GM12878 (cell line): ENCODE data around the gene HSF5. TPM values are rescaled to one million over a fixed set of nuclear protein-coding genes. Genes with fewer than 3 reads are reported as not detected.
A peak's percentile ranks its signal among the peaks of the same experiment; 100 is the strongest.

Experiments
- ATAC-seq: fragments of 200-7000 bp; cut with Tn5 transposase; 3 replicates; pipeline ENCODE4 v1.9.1; 2020; ENCODE audit warnings: mild to moderate bottlenecking, moderate library complexity
- BruUV-seq: library from RNA; stranded (reverse); fragments of 400-500 nt; replicated peaks from 2 replicates; lab custom pipeline; 2021; lab: Mats Ljungman, UMichigan
- CTCF ChIA-PET: fragments of 300-600 bp; sonication (Branson Sonifier 250); formaldehyde crosslinking; extraction: SDS; loops from one replicate; lab custom pipeline; 2021; ENCODE audit warnings: inconsistent platforms; lab: Yijun Ruan, JAX
- POLR2A ChIA-PET: fragments of 350-600 bp; formaldehyde crosslinking; extraction: SDS; loops from one replicate; lab custom pipeline; 2021; ENCODE audit warnings: inconsistent platforms; lab: Charles Lee
- RAD21 ChIA-PET: fragments of 300-600 bp; sonication (Branson Sonifier 250); formaldehyde crosslinking; loops from one replicate; lab custom pipeline; 2023; ENCODE audit warnings: antibody characterized with exemption; ENCODE audit not compliant: unreplicated experiment; lab: Charles Lee
- SMC1A ChIA-PET: fragments of 300-600 bp; sonication (Branson Sonifier 250); formaldehyde crosslinking; loops from one replicate; lab custom pipeline; 2023; ENCODE audit not compliant: unreplicated experiment, uncharacterized antibody; lab: Charles Lee
- DNase-seq: peaks from one replicate; pipeline ENCODE4 v3.0.0-alpha.2; 2011; ENCODE audit warnings: low read depth, low spot score
- FAIRE-seq: peaks from 3 replicates; lab custom pipeline; 2011; peaks lifted over from hg19 to GRCh38; lab: Jason Lieb, UNC
- H2AFZ ChIP-seq: 2 replicates; pipeline ENCODE4 v1.6.0; 2011; ENCODE audit warnings: low read depth, low read length, control low read depth; ENCODE audit not compliant: control insufficient read depth
- H3K27ac ChIP-seq: 2 replicates; pipeline ENCODE4 v1.5.1; 2011; ENCODE audit warnings: control low read depth; ENCODE audit not compliant: control insufficient read depth, insufficient read depth
- H3K27me3 ChIP-seq, 2 experiments: replicated peaks in 1 of 2; 2 replicates each; pipeline versions ENCODE4 v1.6.0 to v1.6.1; 2011; ENCODE audit warnings: low read length in 1 of 2; ENCODE audit not compliant: control insufficient read depth in 2 of 2, insufficient read depth in 2 of 2
- H3K36me3 ChIP-seq, 2 experiments: 2 replicates each; pipeline ENCODE4 v1.5.1; 2011; ENCODE audit warnings: low read length in 1 of 2; ENCODE audit not compliant: control insufficient read depth in 2 of 2, insufficient read depth in 2 of 2
- H3K4me1 ChIP-seq: 2 replicates; pipeline ENCODE4 v1.6.1; 2011; ENCODE audit warnings: mild to moderate bottlenecking, low read length, moderate library complexity, mixed read lengths; ENCODE audit not compliant: control insufficient read depth, insufficient read depth
- H3K4me2 ChIP-seq: 2 replicates; pipeline ENCODE4 v1.6.0; 2011; ENCODE audit warnings: control low read depth; ENCODE audit not compliant: control insufficient read depth, insufficient read depth
- H3K4me3 ChIP-seq: fragments of 200-600 bp; sonication (generic); 2 replicates; pipeline ENCODE4 v1.5.1; 2016
- H3K79me2 ChIP-seq: 2 replicates; pipeline ENCODE4 v1.6.0; 2011; ENCODE audit warnings: low read length; ENCODE audit not compliant: control insufficient read depth, insufficient read depth
- H3K9ac ChIP-seq: 2 replicates; pipeline ENCODE4 v1.8.0; 2011; ENCODE audit warnings: low read length, control low read depth, mixed read lengths; ENCODE audit not compliant: control insufficient read depth, insufficient read depth
- H3K9me3 ChIP-seq: replicated peaks from 3 replicates; pipeline ENCODE4 v1.5.1; 2011; ENCODE audit warnings: mild to moderate bottlenecking, low read length; ENCODE audit not compliant: control insufficient read depth, insufficient read depth
- H4K20me1 ChIP-seq: 2 replicates; pipeline ENCODE4 v1.6.0; 2011; ENCODE audit not compliant: control insufficient read depth, insufficient read depth
- BCL3 ChIP-seq: IDR thresholded peaks from 2 replicates; pipeline ENCODE4 v1.6.1; 2011; ENCODE audit warnings: borderline replicate concordance, low read depth, mild to moderate bottlenecking, moderate library complexity, low read length; ENCODE audit not compliant: insufficient read depth, poor library complexity, severe bottlenecking
- BHLHE40 ChIP-seq, 2 experiments: fragments of 450-650 bp in 1 of 2; IDR thresholded peaks; 2 replicates each; pipeline ENCODE4 v1.6.1; 2011 to 2017; ENCODE audit warnings: low read depth in 2 of 2, borderline replicate concordance in 1 of 2, improper control_type of control experiment in 1 of 2, low read length in 1 of 2, mild to moderate bottlenecking in 1 of 2
- ESRRA ChIP-seq: IDR thresholded peaks from 2 replicates; pipeline ENCODE4 v1.6.1; 2012; ENCODE audit warnings: mild to moderate bottlenecking, low read length, improper control_type of control experiment
- GATAD2B ChIP-seq: fragments of 450-650 bp; conservative IDR thresholded peaks from 2 replicates; pipeline ENCODE4 v1.6.1; 2017; ENCODE audit warnings: low read depth, mild to moderate bottlenecking, moderate library complexity
- RAD51 ChIP-seq: fragments of 450-650 bp; IDR thresholded peaks from 2 replicates; pipeline ENCODE4 v1.6.1; 2016; ENCODE audit warnings: moderate library complexity, mild to moderate bottlenecking, inconsistent platforms
- REST ChIP-seq: IDR thresholded peaks from 2 replicates; pipeline ENCODE4 v1.6.1; 2012; ENCODE audit warnings: mild to moderate bottlenecking, low read depth, low read length
- ZNF217 ChIP-seq: fragments of 450-650 bp; IDR thresholded peaks from 2 replicates; pipeline ENCODE4 v1.6.1; 2017; ENCODE audit warnings: antibody characterized with exemption, mild to moderate bottlenecking
- WGBS: methylation state at CpG from one replicate; pipeline ENCODE4 v1.1.6; 2016; ENCODE audit warnings: low lambda C conversion rate; ENCODE audit not compliant: insufficient replicate concordance, insufficient coverage; ENCODE audit errors: missing lambda C conversion rate; 5-methylcytosine and 5-hydroxymethylcytosine counted together
- in situ Hi-C: fragments of 300-500 bp; cut with MboI; formaldehyde crosslinking; loops from 9 replicates; pipeline ENCODE4 v1.14.3; 2018; ENCODE audit warnings: mixed read lengths
- intact Hi-C: fragments of 100-400 bp; cut with micrococcal nuclease; formaldehyde crosslinking; loops from one replicate; pipeline ENCODE4 v1.14.2; 2022; ENCODE audit not compliant: unreplicated experiment
- polyA plus RNA-seq, 11 experiments: library from polyadenylated mRNA; depleted of rRNA in 4 of 11; unstranded in 6 of 11; stranded (reverse) in 5 of 11; fragments of >200 nt; fragmentation: Nextera tagmentation in 4 of 11; fragmentation: Illumina TruSeq in 1 of 11; extraction: Ambion mirVana in 4 of 11; extraction: Trizol in 1 of 11; gene quantifications; 1 replicate in 1 of 11; 2 replicates in 10 of 11; pipeline versions ENCODE4 v1.2.1 to v1.2.3, GENCODE V29; 2011 to 2016; ENCODE audit warnings: inconsistent platforms in 2 of 11, missing spikeins in 2 of 11, low read depth in 1 of 11
- total RNA-seq, 4 experiments: library from RNA; depleted of rRNA in 3 of 4; stranded (reverse); fragments of >200 nt in 3 of 4; fragmentation: Illumina TruSeq in 1 of 4; extraction: Trizol in 1 of 4; gene quantifications; 2 replicates each; pipeline versions ENCODE4 v1.2.1 to v1.2.3, GENCODE V29; 2013 to 2021

HSF5 gene
- total and polyA plus RNA-seq, 10 of the 15 experiments (the other 5 are each of a cell fraction or from before 2014, with no cell fraction given): 0.02 to 0.18 (median 0.06) TPM; not detected in 4

GRCh38 chr17:58377093-58377601 lies 111.1 kb downstream of the HSF5 start (continued):
- no peak for TF ChIP-seq REST
- no peak for TF ChIP-seq ZNF217
- TF ChIP-seq ESRRA: no peak
- no peak for TF ChIP-seq RAD51
- no peak for TF ChIP-seq GATAD2B
- TF ChIP-seq, all 136 proteins: peak for 0

GRCh38 chr17:58376472-58377000 lies 111.7 kb downstream of the HSF5 start:
- RAD21 ChIA-PET: interaction anchor here (1.1 to 1.4 kb wide), 5 partner anchors 12 to 59 kb away, joined by 3 to 4 read pairs (median 3); no protein-coding TSS in a partner anchor
- no peaks in the 10 kb centered on the region for H4K20me1 ChIP-seq
- CTCF ChIA-PET: interaction anchor here (1.1 kb wide), 1 partner anchor 13 kb away, joined by 3 read pairs; no protein-coding TSS in a partner anchor
- H3K79me2 ChIP-seq: peaks cover 2% of the 10 kb centered on the region; the same call in 1 of the 2 replicates
- no peak overlapping the region for H2AFZ ChIP-seq
- H3K9me3 ChIP-seq: no peaks in the 10 kb centered on the region
- POLR2A ChIA-PET: no interaction called here
- in situ Hi-C loops (no loop called here), intact Hi-C loops (no loop called here)
- H3K36me3 ChIP-seq: peaks cover 0 to 1% of the 10 kb centered on the region in 2 experiments; a peak in 2 of 4 replicates
- no peak overlapping the region for H3K27ac ChIP-seq
- no peak overlapping the region for H3K4me3 ChIP-seq
- ATAC-seq: peak; percentile 39; the same call in 2 of the 3 replicates
- BruUV-seq: no TSS peak
- H3K27me3 ChIP-seq: no peaks in the 10 kb centered on the region
- no peak overlapping the region for H3K9ac ChIP-seq
- SMC1A ChIA-PET: interaction anchor here (1.1 to 1.5 kb wide), 2 partner anchors 32 to 50 kb away, joined by 3 read pairs; no protein-coding TSS in a partner anchor
- no peak for DNase-seq
- no peak for FAIRE-seq
- no peaks in the 10 kb centered on the region for H3K4me1 ChIP-seq
- TF ChIP-seq BHLHE40 (IDR thresholded peaks at IDR 0.05; ENCODE audit: borderline replicate concordance in 1 of 2, low read depth in 2 of 2, low read length in 1 of 2): peak in 1 of 2 experiments; percentile 20; a peak in 1 of 4 replicates
- no peak for TF ChIP-seq BCL3
- 10% methylated on average over 4 of the region's 4 CpGs for WGBS
- no peak overlapping the region for H3K4me2 ChIP-seq
